GM23338 (cell line): ENCODE results near the gene SORBS1. TPM values are rescaled to one million over a fixed set of nuclear protein-coding genes. Genes with fewer than 3 reads are reported as not detected.

ENCODE experiments used
- ATAC-seq: fragments of 200-7000 bp; cut with Tn5 transposase; 3 replicates; pipeline ENCODE4 v1.9.1; 2020
- DNase-seq: peaks from one replicate; pipeline ENCODE4 v3.0.0-alpha.2; 2015; ENCODE audit warnings: low spot score
- H2AFZ ChIP-seq: fragments of 200-600 bp; sonication (generic); 2 replicates; pipeline ENCODE4 v1.8.0; 2016; ENCODE audit warnings: antibody characterized with exemption, mild to moderate bottlenecking, moderate library complexity
- H3F3A ChIP-seq: fragments of 200-600 bp; sonication (generic); replicated peaks from 2 replicates; pipeline ENCODE4 v1.8.0; 2017; ENCODE audit warnings: antibody characterized with exemption, mixed run types, low read depth
- H3K27ac ChIP-seq: fragments of 200-600 bp; sonication (generic); 2 replicates; pipeline ENCODE4 v1.6.1; 2016; ENCODE audit warnings: low read depth
- H3K27me3 ChIP-seq: fragments of 200-600 bp; sonication (generic); 2 replicates; pipeline ENCODE4 v1.8.0; 2016; ENCODE audit warnings: mild to moderate bottlenecking, mixed run types, moderate library complexity; ENCODE audit not compliant: insufficient read depth
- H3K36me3 ChIP-seq: fragments of 200-600 bp; sonication (generic); 2 replicates; pipeline ENCODE4 v1.8.0; 2016; ENCODE audit warnings: mild to moderate bottlenecking; ENCODE audit not compliant: insufficient read depth
- H3K4me1 ChIP-seq: fragments of 200-600 bp; sonication (generic); 2 replicates; pipeline ENCODE4 v1.8.0; 2016; ENCODE audit warnings: mild to moderate bottlenecking, moderate library complexity; ENCODE audit not compliant: insufficient read depth
- H3K4me2 ChIP-seq: fragments of 200-600 bp; sonication (generic); 2 replicates; pipeline ENCODE4 v1.7.1; 2017; ENCODE audit warnings: mixed run types
- H3K4me3 ChIP-seq: fragments of 200-600 bp; sonication (generic); 2 replicates; pipeline ENCODE4 v1.6.1; 2016; ENCODE audit warnings: mixed run types
- H3K79me2 ChIP-seq: fragments of 200-600 bp; sonication (generic); replicated peaks from 2 replicates; pipeline ENCODE4 v1.8.0; 2017; ENCODE audit warnings: mild to moderate bottlenecking; ENCODE audit not compliant: insufficient read depth
- H3K9me2 ChIP-seq: fragments of 200-600 bp; sonication (generic); 2 replicates; pipeline ENCODE4 v1.8.0; 2017; ENCODE audit not compliant: insufficient read depth
- H4K20me1 ChIP-seq: fragments of 200-600 bp; sonication (generic); replicated peaks from 2 replicates; pipeline ENCODE4 v1.8.0; 2017; ENCODE audit warnings: mild to moderate bottlenecking; ENCODE audit not compliant: insufficient read depth
- H3K27ac Mint-ChIP-seq: 2 replicates; pipeline ENCODE4 v1.8.0; 2020; ENCODE audit warnings: inconsistent platforms, mild to moderate bottlenecking, moderate library complexity, mixed read lengths
- H3K27me3 Mint-ChIP-seq: 3 replicates; pipeline ENCODE4 v1.8.0; 2022; ENCODE audit warnings: low read depth, mild to moderate bottlenecking, moderate library complexity, mixed read lengths, inconsistent platforms; ENCODE audit not compliant: insufficient read depth, poor library complexity
- H3K36me3 Mint-ChIP-seq: 3 replicates; pipeline ENCODE4 v1.8.0; 2021; ENCODE audit warnings: low read depth, mild to moderate bottlenecking, inconsistent platforms, moderate library complexity, mixed read lengths
- H3K4me1 Mint-ChIP-seq: 3 replicates; pipeline ENCODE4 v1.8.0; 2020; ENCODE audit warnings: mild to moderate bottlenecking, inconsistent platforms, mixed read lengths
- H3K4me3 Mint-ChIP-seq: 3 replicates; pipeline ENCODE4 v1.8.0; 2021; ENCODE audit warnings: moderate library complexity, mild to moderate bottlenecking, inconsistent platforms, mixed read lengths
- H3K9me3 Mint-ChIP-seq: 3 replicates; pipeline ENCODE4 v1.8.0; 2020; ENCODE audit warnings: moderate library complexity, mild to moderate bottlenecking, inconsistent platforms, mixed read lengths
- CREB1 ChIP-seq: fragments of 250-450 bp; sonication (Bioruptor Pico); IDR thresholded peaks from 2 replicates; pipeline ENCODE4 v1.5.0; 2020; ENCODE audit warnings: low read depth, mild to moderate bottlenecking, moderate library complexity
- CTCF ChIP-seq, 2 experiments: fragments of 200-600 bp in 1 of 2; sonication (generic) in 1 of 2; conservative IDR thresholded peaks; 2 replicates each; pipeline versions ENCODE4 v1.5.1 to v1.6.1; 2016 to 2017; ENCODE audit warnings: antibody characterized with exemption in 2 of 2, low read depth in 2 of 2, mild to moderate bottlenecking in 2 of 2, moderate library complexity in 1 of 2
- ETS1 ChIP-seq: IDR thresholded peaks from 2 replicates; pipeline ENCODE4 v1.6.1; 2016; ENCODE audit warnings: antibody characterized with exemption
- EZH2 ChIP-seq: fragments of 200-600 bp; sonication (generic); IDR thresholded peaks from one replicate; pipeline ENCODE4 v1.8.0; 2017; ENCODE audit warnings: antibody characterized with exemption, mild to moderate bottlenecking, low read depth; ENCODE audit not compliant: unreplicated experiment
- REST ChIP-seq: IDR thresholded peaks from one replicate; pipeline ENCODE4 v1.6.1; 2018; ENCODE audit warnings: antibody characterized with exemption; ENCODE audit not compliant: unreplicated experiment
- STAT1 ChIP-seq: IDR thresholded peaks from one replicate; pipeline ENCODE4 v1.6.1; 2016; ENCODE audit warnings: antibody characterized with exemption; ENCODE audit not compliant: unreplicated experiment
- ZNF331 ChIP-seq: fragments of 250-450 bp; sonication (Bioruptor Pico); IDR thresholded peaks from 2 replicates; pipeline ENCODE4 v1.5.0; 2020; ENCODE audit warnings: low read depth, mild to moderate bottlenecking, moderate library complexity
- ZNF462 ChIP-seq: fragments of 250-450 bp; sonication (Bioruptor Pico); IDR thresholded peaks from 2 replicates; pipeline ENCODE4 v1.5.0; 2020; ENCODE audit warnings: mild to moderate bottlenecking, moderate library complexity
- polyA plus RNA-seq: library from polyadenylated mRNA; unstranded; fragments of >200 nt; fragmentation: Nextera tagmentation; extraction: Ambion mirVana; gene quantifications from 2 replicates; pipeline ENCODE4 v1.2.1, GENCODE V29; 2016
- total RNA-seq: library from RNA; depleted of rRNA; stranded (reverse); fragments of >200 nt; shearing (Covaris generic); gene quantifications from 2 replicates; pipeline ENCODE4 v1.2.3, GENCODE V29; 2014

Gene SORBS1
- total and polyA plus RNA-seq, 2 experiments from 2014 or later, result 47.7 to 51.5 TPM

- peaks cover 2% of the 10 kb centered on the region for H3K27me3 Mint-ChIP-seq
- H3K27ac ChIP-seq, result no peak overlapping the region
- peaks cover 10% of the 10 kb centered on the region; the same call in 1 of the 2 replicates for H3K9me2 ChIP-seq
- H3K4me3 Mint-ChIP-seq, result no peak overlapping the region
- no peaks in the 10 kb centered on the region for H3K36me3 ChIP-seq
- ATAC-seq (no peak), DNase-seq (no peak)
- no peak overlapping the region for H2AFZ ChIP-seq
- H3F3A ChIP-seq, result peaks cover 9% of the 10 kb centered on the region
- no peaks in the 10 kb centered on the region for H4K20me1 ChIP-seq
- no peak overlapping the region for H3K4me3 ChIP-seq
- H3K36me3 Mint-ChIP-seq, result no peaks in the 10 kb centered on the region
- no peak overlapping the region for H3K27ac Mint-ChIP-seq
- H3K27me3 ChIP-seq, result 0 out of 2 replicates have a peak, but pooled peaks cover 7% of the 10 kb centered on the region
- H3K4me2 ChIP-seq, result no peak overlapping the region
- H3K9me3 Mint-ChIP-seq, result no peaks in the 10 kb centered on the region
- TF ChIP-seq CREB1 (CRISPR knock-in tag) (no peak), STAT1 (no peak), ZNF331 (CRISPR knock-in tag) (no peak), EZH2 (no peak), ZNF462 (CRISPR knock-in tag) (no peak), CTCF (conservative IDR thresholded peaks at IDR 0.05; ENCODE audit: low read depth in 2 of 2) (no peak), REST (no peak), ETS1 (no peak)
- peaks cover 11% of the 10 kb centered on the region for H3K4me1 ChIP-seq
- H3K79me2 ChIP-seq, result no peaks in the 10 kb centered on the region
- H3K4me1 Mint-ChIP-seq, result peaks cover 7% of the 10 kb centered on the region
These were observed 255.4 kb downstream of the SORBS1 start for GRCh38 chr10:95305606-95306317.
